ENCODE results near the gene TREM1.

GRCh38 chr6:41228616-41229015 is 57.9 kb downstream of the TREM1 start:
- TF ChIP-seq POLR2A (IDR thresholded peaks at IDR 0.05) (no peak), CTCF (IDR thresholded peaks at IDR 0.05) (no peak), EP300 (IDR thresholded peaks at IDR 0.05) (no peak), POLR2AphosphoS5 (IDR thresholded peaks at IDR 0.05) (no peak)
